Aorta (tissue), 5 donors: ENCODE measurements around the gene INTS3. TPM values are rescaled to one million over a fixed set of nuclear protein-coding genes. Genes with fewer than 3 reads are reported as not detected.
"Not testable (repeated sequence)": the region's sequence is repeated elsewhere in the genome, so short reads cannot be mapped to it uniquely, and the experiment has no call there.

ENCODE experiments used
- ATAC-seq: fragments of 200-7000 bp; cut with Tn5 transposase; one replicate; pipeline ENCODE4 v1.9.1; 2022; ENCODE audit warnings: moderate library complexity; ENCODE audit not compliant: low FRiP score
- DNase-seq, 2 donors: peaks; one replicate each; pipeline ENCODE4 v3.0.0-alpha.2; 2020
- H3K27ac ChIP-seq, 2 donors: one replicate each; pipeline ENCODE4 v1.5.1; 2013; ENCODE audit warnings: low read length in 2 of 2, mild to moderate bottlenecking in 2 of 2, moderate library complexity in 2 of 2, control low read depth in 1 of 2, inconsistent platforms in 1 of 2, low read depth in 1 of 2
- H3K27me3 ChIP-seq, 2 donors: one replicate each; pipeline ENCODE4 v1.6.1; 2013; ENCODE audit warnings: control low read depth in 1 of 2, low read length in 1 of 2, mild to moderate bottlenecking in 1 of 2, moderate library complexity in 1 of 2; ENCODE audit not compliant: insufficient read depth in 2 of 2, control insufficient read depth in 1 of 2
- H3K36me3 ChIP-seq, 2 donors: one replicate each; pipeline ENCODE4 v1.6.1; 2013; ENCODE audit warnings: control low read depth in 1 of 2, low read length in 1 of 2, mild to moderate bottlenecking in 1 of 2; ENCODE audit not compliant: insufficient read depth in 2 of 2, control insufficient read depth in 1 of 2
- H3K4me1 ChIP-seq, 2 donors: one replicate each; pipeline ENCODE4 v1.6.1; 2013; ENCODE audit warnings: low read length in 2 of 2, control low read depth in 1 of 2, mild to moderate bottlenecking in 1 of 2, moderate library complexity in 1 of 2; ENCODE audit not compliant: insufficient read depth in 2 of 2, control insufficient read depth in 1 of 2
- H3K4me3 ChIP-seq, 2 donors: one replicate each; pipeline ENCODE4 v1.5.1; 2013; ENCODE audit warnings: low read length in 2 of 2, control low read depth in 1 of 2, mild to moderate bottlenecking in 1 of 2
- H3K9me3 ChIP-seq: one replicate; pipeline ENCODE4 v1.6.1; 2013; ENCODE audit warnings: mild to moderate bottlenecking, low read length; ENCODE audit not compliant: control insufficient read depth
- WGBS, 2 donors: extraction: QIAGEN DNeasy Blood & Tissue Kit; methylation state at CpG; one replicate each; pipeline ENCODE4 v1.1.7; 2013; 5-methylcytosine and 5-hydroxymethylcytosine counted together
- intact Hi-C, 2 donors: fragments of 100-400 bp; cut with DNase I; formaldehyde crosslinking; loops; one replicate each; pipeline versions ENCODE4 v1.14.2 to v1.15.0; 2022
- polyA plus RNA-seq, 2 donors: library from polyadenylated mRNA; stranded (reverse); fragments of 200-250 nt; gene quantifications; one replicate each; pipeline ENCODE4 v1.2.3, GENCODE V29; 2013
- total RNA-seq, 2 donors: library from RNA; stranded (reverse); fragmentation: NEBNext Ultra II Directional; extraction: Animal tissue kit (Norgen Biotek cat#: 25700); gene quantifications; one replicate each; pipeline ENCODE4 v1.2.1, GENCODE V29; 2021
- donor health status: healthy with polysubstance abuse.
- donor health status: Bipolar disorder and iron deficiency.
- donor health status: DM: no; HTN: no; CAD: no.
- donor health status: DM: no; HTN: no; CAD: no.
- donor health status: DM: yes; HTN: yes; CAD: no.

Gene INTS3
- total and polyA plus RNA-seq, 4 donors: 10.9 to 101 (median 64.4) TPM

DNA sequence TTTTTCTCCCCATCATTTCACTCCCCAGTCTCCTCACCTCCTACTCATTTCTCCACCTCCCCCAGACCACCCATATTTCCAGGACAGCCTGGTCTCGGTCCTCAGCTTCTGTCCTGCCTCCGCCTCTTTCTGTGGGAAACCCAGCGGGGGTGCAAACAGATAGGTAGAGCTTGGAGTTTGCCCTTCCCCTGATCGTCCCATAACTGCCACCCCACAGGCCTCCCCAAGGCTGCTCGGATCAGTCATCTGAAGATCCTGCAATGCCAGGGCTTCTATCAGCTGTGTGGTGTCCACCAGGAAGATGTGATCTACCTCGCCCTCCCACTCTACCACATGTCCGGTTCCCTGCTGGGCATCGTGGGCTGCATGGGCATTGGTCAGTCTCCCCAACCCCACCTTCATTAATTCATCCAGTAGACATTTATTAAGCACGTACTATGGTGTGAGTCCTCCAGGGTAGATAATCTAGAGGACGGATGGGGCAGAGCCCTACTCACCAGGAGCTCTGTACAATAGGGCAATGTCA lies 49.1 kb downstream of the INTS3 start:
- H3K27me3 ChIP-seq: no peaks in the 10 kb centered on the region
- 63 to 65% methylated on average over 10 of the region's 10 CpGs for WGBS, 2 donors
- H3K4me3 ChIP-seq: peak overlapping the region in 1 of 2 donors; percentile 50
- H3K36me3 ChIP-seq: peaks cover 0 to 2% of the 10 kb centered on the region in 2 donors
- peak in 1 of 2 donors; percentile 58 for DNase-seq
- H3K9me3 ChIP-seq: no peaks in the 10 kb centered on the region
- peak overlapping the region in 1 of 2 donors; percentile 82 for H3K27ac ChIP-seq
- no peak for ATAC-seq
- intact Hi-C loops: loop anchor here in 1 of 2 donors (10.0 kb wide), 1 partner anchor 262 kb away; no protein-coding TSS in a partner anchor
- no peaks in the 10 kb centered on the region for H3K4me1 ChIP-seq

DNA sequence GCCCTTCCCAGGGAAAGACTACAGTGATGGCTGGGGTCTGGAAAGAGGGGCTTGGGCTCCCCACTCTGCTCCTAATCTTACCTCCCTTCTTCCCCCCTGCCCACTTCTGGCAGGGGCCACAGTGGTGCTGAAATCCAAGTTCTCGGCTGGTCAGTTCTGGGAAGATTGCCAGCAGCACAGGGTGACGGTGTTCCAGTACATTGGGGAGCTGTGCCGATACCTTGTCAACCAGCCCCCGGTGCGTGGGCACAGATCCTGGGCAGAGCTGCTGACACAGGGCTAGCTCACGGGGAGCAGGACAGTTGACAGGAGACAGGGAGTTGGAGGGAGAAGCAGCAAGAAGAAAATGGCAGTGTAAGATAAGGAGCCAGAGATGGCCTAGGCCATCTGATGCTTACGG lies 49.8 kb downstream of the INTS3 start:
- peak overlapping the region in 1 of 2 donors; percentile 7 for H3K27ac ChIP-seq
- H3K27me3 ChIP-seq: no peaks in the 10 kb centered on the region
- intact Hi-C loops: loop anchor here in 1 of 2 donors (10.0 kb wide), 1 partner anchor 263 kb away; no protein-coding TSS in a partner anchor
- H3K4me1 ChIP-seq: no peaks in the 10 kb centered on the region
- H3K4me3 ChIP-seq: no peak overlapping the region
- 6 to 7% methylated on average over 7 of the region's 7 CpGs for WGBS, 2 donors
- peaks cover 0 to 2% of the 10 kb centered on the region in 2 donors for H3K36me3 ChIP-seq
- no peak for ATAC-seq
- H3K9me3 ChIP-seq: no peaks in the 10 kb centered on the region
- DNase-seq: peak in 1 of 2 donors; percentile 85

DNA sequence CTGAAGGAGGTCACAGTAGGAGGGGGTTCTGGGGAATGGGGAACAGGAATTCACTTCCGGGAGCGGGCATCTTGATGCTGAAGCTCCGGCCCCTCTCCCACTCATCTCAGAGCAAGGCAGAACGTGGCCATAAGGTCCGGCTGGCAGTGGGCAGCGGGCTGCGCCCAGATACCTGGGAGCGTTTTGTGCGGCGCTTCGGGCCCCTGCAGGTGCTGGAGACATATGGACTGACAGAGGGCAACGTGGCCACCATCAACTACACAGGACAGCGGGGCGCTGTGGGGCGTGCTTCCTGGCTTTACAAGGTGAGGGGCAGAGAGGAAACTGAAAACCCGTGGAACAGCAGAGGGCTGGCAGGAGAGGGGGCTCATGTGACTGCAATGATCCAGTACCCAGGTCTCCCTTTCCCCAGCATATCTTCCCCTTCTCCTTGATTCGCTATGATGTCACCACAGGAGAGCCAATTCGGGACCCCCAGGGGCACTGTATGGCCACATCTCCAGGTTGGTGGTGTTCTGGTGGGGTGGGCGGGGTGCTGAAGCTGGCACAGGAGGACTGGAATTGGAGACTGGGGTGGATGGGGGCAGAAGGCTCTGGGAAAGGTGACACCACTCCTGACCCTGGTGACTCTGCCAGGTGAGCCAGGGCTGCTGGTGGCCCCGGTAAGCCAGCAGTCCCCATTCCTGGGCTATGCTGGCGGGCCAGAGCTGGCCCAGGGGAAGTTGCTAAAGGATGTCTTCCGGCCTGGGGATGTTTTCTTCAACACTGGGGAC lies 50.4 kb downstream of the INTS3 start:
- peak in 1 of 2 donors; percentile 77 for DNase-seq
- Histone ChIP-seq H3K27me3 (no peaks in the 10 kb centered on the region), H3K27ac (peak overlapping the region in 1 of 2 donors; percentile 7), H3K9me3 (no peaks in the 10 kb centered on the region), H3K4me1 (no peaks in the 10 kb centered on the region), H3K36me3 (no peaks in the 10 kb centered on the region), H3K4me3 (no peak overlapping the region)
- ATAC-seq: no peak
- WGBS, 2 donors: 74 to 78% methylated on average over 21 to 22 of the region's 22 CpGs
- intact Hi-C loops: loop anchor here in 1 of 2 donors (10.0 kb wide), 1 partner anchor 263 kb away; no protein-coding TSS in a partner anchor

DNA sequence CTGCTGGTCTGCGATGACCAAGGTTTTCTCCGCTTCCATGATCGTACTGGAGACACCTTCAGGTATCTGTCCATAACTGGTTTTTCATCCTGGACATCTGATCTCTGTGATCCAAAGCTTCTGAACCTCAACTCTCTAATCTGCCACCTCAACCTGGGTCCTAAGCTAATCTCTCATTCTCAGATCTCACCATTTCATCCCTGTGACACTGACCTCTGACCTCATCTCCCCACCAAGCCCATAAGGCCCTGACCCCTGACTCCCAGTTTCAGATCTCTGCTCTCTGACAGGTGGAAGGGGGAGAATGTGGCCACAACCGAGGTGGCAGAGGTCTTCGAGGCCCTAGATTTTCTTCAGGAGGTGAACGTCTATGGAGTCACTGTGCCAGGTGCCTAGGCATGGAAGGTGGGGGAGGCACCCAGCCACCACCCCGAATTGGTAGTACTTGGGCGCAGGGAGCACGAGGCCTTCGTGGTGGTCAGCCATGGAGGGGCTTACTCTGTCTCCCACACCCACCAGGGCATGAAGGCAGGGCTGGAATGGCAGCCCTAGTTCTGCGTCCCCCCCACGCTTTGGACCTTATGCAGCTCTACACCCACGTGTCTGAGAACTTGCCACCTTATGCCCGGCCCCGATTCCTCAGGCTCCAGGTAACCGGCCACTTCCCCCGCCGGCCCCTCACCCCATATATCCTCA lies 51.1 kb downstream of the INTS3 start:
- H3K9me3 ChIP-seq: no peaks in the 10 kb centered on the region
- no peaks in the 10 kb centered on the region for H3K36me3 ChIP-seq
- WGBS, 2 donors: 79 to 86% methylated on average over 18 of the region's 18 CpGs
- intact Hi-C loops: loop anchor here in 1 of 2 donors (10.0 kb wide), 1 partner anchor 264 kb away; no protein-coding TSS in a partner anchor
- H3K4me3 ChIP-seq: no peak overlapping the region
- no peak overlapping the region for H3K27ac ChIP-seq
- ATAC-seq (no peak), DNase-seq (peak in 1 of 2 donors; percentile 62)
- H3K27me3 ChIP-seq: no peaks in the 10 kb centered on the region
- no peaks in the 10 kb centered on the region for H3K4me1 ChIP-seq

DNA sequence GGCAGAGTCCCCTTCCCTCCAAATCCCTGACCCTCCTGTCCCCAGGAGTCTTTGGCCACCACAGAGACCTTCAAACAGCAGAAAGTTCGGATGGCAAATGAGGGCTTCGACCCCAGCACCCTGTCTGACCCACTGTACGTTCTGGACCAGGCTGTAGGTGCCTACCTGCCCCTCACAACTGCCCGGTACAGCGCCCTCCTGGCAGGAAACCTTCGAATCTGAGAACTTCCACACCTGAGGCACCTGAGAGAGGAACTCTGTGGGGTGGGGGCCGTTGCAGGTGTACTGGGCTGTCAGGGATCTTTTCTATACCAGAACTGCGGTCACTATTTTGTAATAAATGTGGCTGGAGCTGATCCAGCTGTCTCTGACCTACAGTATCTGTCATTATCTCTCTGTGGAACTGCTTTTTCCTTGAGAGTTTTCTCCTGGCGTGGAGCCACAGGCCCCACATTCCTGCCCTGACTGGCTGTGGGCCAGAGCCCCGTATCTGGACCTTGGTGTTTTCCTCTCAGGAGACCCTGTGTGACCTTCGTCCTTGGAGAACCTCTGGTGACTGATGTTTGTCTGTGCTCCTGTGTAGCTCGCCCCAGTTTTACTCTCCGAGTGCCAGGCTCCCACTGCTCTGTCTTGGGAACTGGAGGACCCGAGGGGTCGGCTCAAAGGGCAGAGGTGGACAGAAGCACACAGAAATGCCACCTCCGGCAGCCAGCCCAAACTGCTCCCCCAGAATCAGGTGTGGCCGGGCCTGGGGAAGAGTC lies 52.1 kb downstream of the INTS3 start:
- H3K4me1 ChIP-seq: no peaks in the 10 kb centered on the region
- no peak for ATAC-seq

DNA sequence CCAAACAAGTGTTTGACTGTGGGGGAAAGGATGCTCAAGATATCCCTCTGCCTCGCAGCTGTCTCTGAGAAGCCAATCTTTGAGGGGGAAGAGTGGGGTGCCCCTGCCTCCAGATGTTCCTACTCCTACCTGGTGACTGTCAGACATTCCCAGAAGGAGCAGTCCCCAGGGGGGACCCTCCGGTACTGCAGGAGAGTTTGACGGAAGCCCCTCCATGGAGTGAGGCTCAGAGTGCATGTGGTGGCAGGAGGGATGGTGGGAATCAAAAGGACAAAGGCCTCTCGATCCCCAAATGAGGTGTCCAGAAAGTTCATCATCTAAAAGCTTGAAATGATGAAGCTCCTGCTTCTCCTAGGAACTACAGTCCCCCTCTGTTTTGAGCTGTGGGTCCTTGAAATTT lies 52.7 kb downstream of the INTS3 start:
- Histone ChIP-seq H3K4me1 (no peaks in the 10 kb centered on the region), H3K27ac (no peak overlapping the region), H3K4me3 (no peak overlapping the region), H3K36me3 (no peaks in the 10 kb centered on the region), H3K27me3 (no peaks in the 10 kb centered on the region), H3K9me3 (no peaks in the 10 kb centered on the region)
- no peak for DNase-seq
- ATAC-seq: no peak
- intact Hi-C loops: loop anchor here in 1 of 2 donors (5.0 kb wide), 1 partner anchor 33 kb away; no protein-coding TSS in a partner anchor
- 74 to 79% methylated on average over 4 of the region's 4 CpGs for WGBS, 2 donors

More for the DNA sequence above, 52.1 kb downstream of the INTS3 start:
- DNase-seq: peak in 1 of 2 donors; percentile 64
- WGBS, 2 donors: 54% methylated on average over 17 of the region's 17 CpGs
- Histone ChIP-seq H3K36me3 (no peaks in the 10 kb centered on the region), H3K9me3 (no peaks in the 10 kb centered on the region), H3K27ac (no peak overlapping the region), H3K4me3 (no peak overlapping the region), H3K27me3 (no peaks in the 10 kb centered on the region)
- intact Hi-C loops: loop anchor here (5.0 to 10.0 kb wide), 2 partner anchors 33 to 265 kb away; no protein-coding TSS in a partner anchor

DNA sequence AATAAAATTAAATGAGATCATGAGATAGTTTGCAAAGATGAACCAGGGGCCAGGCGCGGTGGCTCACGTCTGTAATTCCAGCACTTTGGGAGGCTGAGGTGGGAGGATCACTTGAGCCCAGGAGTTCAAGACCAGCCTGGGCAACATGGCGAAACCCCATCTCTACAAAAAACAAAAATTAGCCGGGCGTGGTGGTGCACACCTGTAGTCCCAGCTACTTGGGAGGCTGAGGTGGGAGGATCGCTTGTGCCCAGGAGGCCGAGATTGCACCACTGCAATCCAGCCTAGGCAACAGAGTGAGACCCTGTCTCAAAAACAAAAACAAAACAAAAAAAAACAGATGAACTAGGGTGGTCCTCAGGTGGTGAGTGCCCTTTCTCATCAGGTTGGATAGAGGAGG lies 54.8 kb downstream of the INTS3 start:
- not testable (repeated sequence) for H3K36me3 ChIP-seq, DNase-seq, H3K4me3 ChIP-seq, H3K9me3 ChIP-seq, H3K27me3 ChIP-seq, ATAC-seq, H3K4me1 ChIP-seq
- 88 to 91% methylated on average over 8 of the region's 8 CpGs for WGBS, 2 donors
- intact Hi-C loops: loop anchor here in 1 of 2 donors (5.0 kb wide), 1 partner anchor 35 kb away; no protein-coding TSS in a partner anchor
- peak overlapping the region; percentile 60 to 67 for H3K27ac ChIP-seq
